Pancreas (tissue), 10 donors: ENCODE data around the gene AACS. TPM values are rescaled to one million over a fixed set of nuclear protein-coding genes. Genes with fewer than 3 reads are reported as not detected.

Experiments used
- ATAC-seq, 4 donors: fragments of 200-7000 bp; cut with Tn5 transposase; one replicate each; pipeline versions ENCODE4 v1.8.0 to v1.9.1; 2020; ENCODE audit warnings: mild to moderate bottlenecking in 4 of 4, moderate library complexity in 4 of 4
- DNase-seq, 6 donors: peaks; one replicate each; pipeline ENCODE4 v3.0.0-alpha.2; 2020
- FAIRE-seq: peaks from 2 replicates; lab custom pipeline; 2012; peaks lifted over from hg19 to GRCh38; lab: Jason Lieb, UNC
- H3K27ac ChIP-seq, 4 donors: fragments of 200-600 bp; sonication (generic); 1 replicate in 3 of 4; 2 replicates in 1 of 4; pipeline versions ENCODE4 v1.5.0 to v1.8.0; 2020
- H3K27me3 ChIP-seq, 4 donors: fragments of 200-600 bp; one replicate each; pipeline ENCODE4 v1.8.0; 2021
- H3K36me3 ChIP-seq, 3 donors: fragments of 200-600 bp; sonication (generic) in 1 of 3; one replicate each; pipeline versions ENCODE4 v1.5.0 to v1.8.0; 2020 to 2021
- H3K4me1 ChIP-seq, 3 donors: fragments of 200-600 bp; one replicate each; pipeline ENCODE4 v1.8.0; 2021
- H3K4me3 ChIP-seq, 4 donors: fragments of 200-600 bp; sonication (generic) in 2 of 4; one replicate each; pipeline versions ENCODE4 v1.5.0 to v1.8.0; 2020 to 2021
- H3K9me3 ChIP-seq, 4 donors: fragments of 200-600 bp; one replicate each; pipeline ENCODE4 v1.8.0; 2021
- WGBS, 2 donors: extraction: QIAGEN DNeasy Blood & Tissue Kit; methylation state at CpG; one replicate each; pipeline ENCODE4 v1.1.7; 2013; 5-methylcytosine and 5-hydroxymethylcytosine counted together
- intact Hi-C, 3 donors: fragments of 100-400 bp; cut with DNase I; formaldehyde crosslinking; loops; one replicate each; pipeline versions ENCODE4 v1.11.1 to v1.14.2; 2022
- polyA plus RNA-seq, 2 donors: library from polyadenylated mRNA; stranded (reverse); fragments of 200-250 nt; gene quantifications; one replicate each; pipeline ENCODE4 v1.2.3, GENCODE V29; 2013
- total RNA-seq, 6 donors: library from RNA; stranded (reverse); fragmentation: NEBNext Ultra II Directional in 4 of 6; extraction: Animal tissue kit (Norgen Biotek cat#: 25700) in 4 of 6; gene quantifications; one replicate each; pipeline versions ENCODE4 v1.2.1 to v1.2.4, GENCODE V29; 2021 to 2023
- TF ChIP-seq, protein P1 (sequence below), 4 donors: fragments of 200-600 bp; sonication (generic) in 3 of 4; IDR thresholded peaks; one replicate each; pipeline versions ENCODE4 v1.5.0 to v1.8.0; 2021; ENCODE audit warnings: antibody characterized with exemption in 4 of 4
- donor health status: healthy with polysubstance abuse.
- donor health status: DM: no; HTN: no; CAD: no; lungs with moderate emphysema.
- donor health status: DM: no; HTN: no; CAD: no.
- donor health status: control.
- donor health status: control.
- donor health status: Bipolar disorder and iron deficiency.
- donor health status: DM: yes; HTN: yes; CAD: no.
- donor health status: DM: no; HTN: no; CAD: no.
- donor health status: DM: no; HTN: no; CAD: no.
- donor health status: DM: yes; HTN: yes; CAD: no.

The AACS gene
- total and polyA plus RNA-seq, 8 donors = 11.0 to 21.4 (median 15.5) TPM

- TF ChIP-seq, protein P1, sequence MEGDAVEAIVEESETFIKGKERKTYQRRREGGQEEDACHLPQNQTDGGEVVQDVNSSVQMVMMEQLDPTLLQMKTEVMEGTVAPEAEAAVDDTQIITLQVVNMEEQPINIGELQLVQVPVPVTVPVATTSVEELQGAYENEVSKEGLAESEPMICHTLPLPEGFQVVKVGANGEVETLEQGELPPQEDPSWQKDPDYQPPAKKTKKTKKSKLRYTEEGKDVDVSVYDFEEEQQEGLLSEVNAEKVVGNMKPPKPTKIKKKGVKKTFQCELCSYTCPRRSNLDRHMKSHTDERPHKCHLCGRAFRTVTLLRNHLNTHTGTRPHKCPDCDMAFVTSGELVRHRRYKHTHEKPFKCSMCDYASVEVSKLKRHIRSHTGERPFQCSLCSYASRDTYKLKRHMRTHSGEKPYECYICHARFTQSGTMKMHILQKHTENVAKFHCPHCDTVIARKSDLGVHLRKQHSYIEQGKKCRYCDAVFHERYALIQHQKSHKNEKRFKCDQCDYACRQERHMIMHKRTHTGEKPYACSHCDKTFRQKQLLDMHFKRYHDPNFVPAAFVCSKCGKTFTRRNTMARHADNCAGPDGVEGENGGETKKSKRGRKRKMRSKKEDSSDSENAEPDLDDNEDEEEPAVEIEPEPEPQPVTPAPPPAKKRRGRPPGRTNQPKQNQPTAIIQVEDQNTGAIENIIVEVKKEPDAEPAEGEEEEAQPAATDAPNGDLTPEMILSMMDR (IDR thresholded peaks at IDR 0.05) = no peak
- no peak for DNase-seq
- Histone ChIP-seq H3K27ac (no peak overlapping the region), H3K27me3 (peaks cover 0 to 22% (median 7%) of the 10 kb centered on the region in 4 donors), H3K4me3 (no peak overlapping the region), H3K36me3 (no peaks in the 10 kb centered on the region), H3K4me1 (peaks cover 0 to 5% (median 4%) of the 10 kb centered on the region in 3 donors), H3K9me3 (no peaks in the 10 kb centered on the region)
- no peak for FAIRE-seq
- intact Hi-C loops = loop anchor here in 2 of 3 donors (5.0 to 10.0 kb wide), 2 partner anchors 220 to 223 kb away; no protein-coding TSS in a partner anchor
- ATAC-seq = no peak
- 17 to 25% methylated on average over 16 of the region's 16 CpGs for WGBS, 2 donors
These were observed 119.2 kb downstream of the AACS start for GRCh38 chr12:125184213-125184967.

GRCh38 chr12:125185311-125185739 is 120.1 kb downstream of the AACS start:
- ATAC-seq = no peak
- peaks cover 0 to 5% (median 4%) of the 10 kb centered on the region in 3 donors for H3K4me1 ChIP-seq
- intact Hi-C loops = loop anchor here in 1 of 3 donors (10.0 kb wide), 1 partner anchor 219 kb away; no protein-coding TSS in a partner anchor
- no peak for DNase-seq
- FAIRE-seq = no peak
- no peaks in the 10 kb centered on the region for H3K9me3 ChIP-seq
- no peak overlapping the region for H3K4me3 ChIP-seq
- peaks cover 0 to 28% (median 8%) of the 10 kb centered on the region in 4 donors for H3K27me3 ChIP-seq
- TF ChIP-seq, protein P1 (IDR thresholded peaks at IDR 0.05) = no peak
- H3K27ac ChIP-seq = no peak overlapping the region
- H3K36me3 ChIP-seq = no peaks in the 10 kb centered on the region
- 17 to 19% methylated on average over 21 of the region's 21 CpGs for WGBS, 2 donors

- 2 to 3% methylated on average over 30 to 71 of the region's 71 CpGs for WGBS, 2 donors
- peak within 1 kb of the TSS in 2 of 4 donors; percentile 17 to 31 for H3K4me3 ChIP-seq
- ATAC-seq (peak; percentile 67 to 94 (median 85)), FAIRE-seq (no peak), DNase-seq (peak; percentile 66 to 86 (median 77))
- no peak within 1 kb of the TSS for H3K27ac ChIP-seq
- no peaks in the 10 kb centered on the region for H3K9me3 ChIP-seq
- TF ChIP-seq, protein P1 (IDR thresholded peaks at IDR 0.05) = peak in 1 of 4 donors; percentile 21
- no peaks in the 10 kb centered on the region for H3K36me3 ChIP-seq
- H3K4me1 ChIP-seq = peaks cover 0 to 5% (median 4%) of the 10 kb centered on the region in 3 donors
- H3K27me3 ChIP-seq = peaks cover 0 to 24% (median 8%) of the 10 kb centered on the region in 4 donors
- intact Hi-C loops = loop anchor here in 1 of 3 donors (10.0 kb wide), 1 partner anchor 219 kb away; no protein-coding TSS in a partner anchor
These were observed 120.7 kb downstream of the AACS start, which contains the start of gene TMEM132B for GRCh38 chr12:125185740-125186470. TSS of gene TMEM132B (plus strand) at chr12:125186386.

DNA sequence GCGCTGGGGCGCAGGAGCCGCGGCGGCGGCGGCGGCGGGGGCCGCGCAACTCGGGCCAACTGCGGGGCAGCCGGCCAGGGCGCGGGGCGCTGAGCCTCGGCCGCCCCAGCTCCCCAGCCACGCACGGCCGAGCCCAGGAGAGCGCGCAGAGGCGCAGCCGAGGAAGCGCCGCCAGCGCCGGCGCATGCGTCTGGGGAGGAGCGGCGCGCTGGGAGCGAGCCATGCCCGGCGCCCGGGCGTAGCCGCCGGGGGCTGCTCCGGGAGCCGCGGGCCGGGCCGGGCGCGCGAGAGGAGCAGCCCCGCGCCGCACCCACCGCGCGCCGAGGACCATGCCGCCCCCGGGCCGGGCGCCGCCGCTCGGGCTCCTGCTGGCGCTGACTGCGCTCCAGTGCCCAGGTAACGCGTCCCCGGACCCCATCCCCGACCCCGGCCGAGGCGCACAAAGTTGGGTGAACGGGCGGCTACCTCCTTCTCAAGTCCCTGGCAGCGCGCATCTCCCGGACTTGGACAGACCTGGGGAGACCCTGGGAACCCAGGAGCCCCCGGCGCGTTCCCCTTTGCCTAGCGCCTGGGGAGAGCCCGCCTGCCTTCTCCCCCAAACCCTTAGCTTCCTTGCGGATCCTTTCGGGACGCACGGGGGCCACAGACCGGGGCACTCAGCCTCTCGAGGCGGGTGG is 121.4 kb downstream of the AACS start:
- Histone ChIP-seq H3K9me3 (no peaks in the 10 kb centered on the region), H3K4me3 (peak overlapping the region in 2 of 4 donors; percentile 17 to 31), H3K27me3 (peaks cover 0 to 25% (median 8%) of the 10 kb centered on the region in 4 donors), H3K36me3 (no peaks in the 10 kb centered on the region), H3K27ac (no peak overlapping the region), H3K4me1 (peaks cover 0 to 5% (median 4%) of the 10 kb centered on the region in 3 donors)
- no peak for FAIRE-seq
- peak in 1 of 4 donors; percentile 3 for ATAC-seq
- WGBS, 2 donors = 1% methylated on average over 51 to 90 of the region's 90 CpGs
- intact Hi-C loops = loop anchor here in 1 of 3 donors (10.0 kb wide), 1 partner anchor 218 kb away; no protein-coding TSS in a partner anchor
- peak in 1 of 6 donors; percentile 82 for DNase-seq
- TF ChIP-seq, protein P1 (IDR thresholded peaks at IDR 0.05) = no peak
